ENCODE results near the gene ADCYAP1R1. TPM values are rescaled to one million over a fixed set of nuclear protein-coding genes. Genes with fewer than 3 reads are reported as not detected.

The ADCYAP1R1 gene
- polyA plus RNA-seq, 4 donors, result under 0.01 to 4.4 (median 0.84) TPM; not detected in 1

DNA sequence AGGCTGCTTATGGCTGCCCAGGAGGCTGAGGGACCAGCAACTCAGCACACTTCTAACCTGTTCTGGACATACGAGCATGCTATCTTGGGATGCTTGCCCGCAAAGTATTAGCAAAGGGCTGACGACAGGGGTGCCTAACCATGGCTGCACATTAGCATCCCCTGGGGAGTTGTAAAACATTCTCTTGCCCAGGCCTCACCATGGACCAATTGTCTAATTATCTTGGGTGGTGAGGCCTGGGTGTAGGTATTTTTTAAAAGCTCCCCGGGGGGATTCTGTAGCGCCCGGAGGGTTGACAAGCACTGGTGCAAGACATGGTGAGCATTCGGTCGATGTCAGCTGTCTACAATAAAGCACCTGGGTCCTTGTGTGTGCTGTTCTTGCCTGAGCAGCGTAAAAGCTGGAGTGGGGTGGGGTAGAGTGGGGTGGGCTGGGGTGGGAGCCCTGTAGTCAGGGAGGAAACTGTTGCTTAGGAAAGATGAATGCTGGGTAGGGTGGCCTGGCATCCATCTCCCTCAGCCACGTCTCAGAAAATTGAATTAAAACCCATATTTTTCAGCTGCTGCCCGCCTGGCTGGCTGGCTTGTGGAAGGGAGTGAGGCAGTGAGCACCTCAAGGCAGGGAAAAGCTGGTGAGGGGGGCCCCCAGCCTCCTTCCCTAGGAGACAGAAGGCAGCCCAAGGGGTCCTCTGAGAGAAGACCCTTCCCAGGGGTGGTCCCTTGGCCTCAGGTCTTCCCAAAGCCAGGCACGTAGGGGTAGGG is 2.9 kb upstream of the ADCYAP1R1 start:
- FAIRE-seq, result no peak

DNA sequence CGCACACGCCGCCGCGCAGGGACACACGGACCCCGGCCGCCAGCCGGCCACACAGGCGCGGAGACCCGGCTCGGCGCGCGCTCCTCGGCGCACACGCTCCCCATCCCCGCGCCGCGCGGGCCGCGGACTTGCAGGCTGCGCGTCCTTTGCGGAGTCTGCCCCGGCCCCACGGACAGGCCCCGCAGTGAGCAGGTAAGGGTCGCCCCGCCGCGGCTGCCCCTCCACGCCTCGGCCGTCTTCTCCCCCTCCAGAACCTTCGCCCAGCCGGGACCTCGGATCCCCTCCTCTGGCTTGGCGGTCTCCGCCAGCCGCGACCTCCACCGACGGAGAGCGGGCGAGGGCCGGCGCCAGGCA is 356 bp downstream of the ADCYAP1R1 start:
- no peaks in the 10 kb centered on the region for H3K9me3 ChIP-seq (ENCODE audit: control insufficient read depth in 2 of 2, insufficient read depth in 1 of 2, low read depth in 1 of 2, low read length in 1 of 2)
- 2 to 8% (median 8%) methylated on average over 14 to 52 of the region's 52 CpGs for WGBS, 3 donors
- peak overlapping the region in 1 of 3 donors; percentile 43 for H3K4me3 ChIP-seq (ENCODE audit: low read depth in 1 of 3, low read length in 3 of 3)
- FAIRE-seq (no peak), DNase-seq (peak in 1 of 2 donors; percentile 6)
- no peaks in the 10 kb centered on the region for H3K36me3 ChIP-seq (ENCODE audit: control insufficient read depth in 3 of 3, insufficient read depth in 2 of 3, low read depth in 1 of 3, low read length in 3 of 3)
- H3K27ac ChIP-seq (ENCODE audit: low read depth in 1 of 3, low read length in 2 of 3), result no peak overlapping the region
- H3K4me1 ChIP-seq (ENCODE audit: control insufficient read depth in 3 of 3, insufficient read depth in 2 of 3, low read depth in 1 of 3, low read length in 2 of 3), result no peaks in the 10 kb centered on the region
- peaks cover 6 to 64% (median 24%) of the 10 kb centered on the region in 3 donors for H3K27me3 ChIP-seq (ENCODE audit: control insufficient read depth in 3 of 3, insufficient read depth in 3 of 3, low read length in 3 of 3)

More for the DNA sequence above, 2.9 kb upstream of the ADCYAP1R1 start:
- Histone ChIP-seq H3K27ac (ENCODE audit: low read depth in 1 of 3, low read length in 2 of 3) (no peak overlapping the region), H3K9me3 (ENCODE audit: control insufficient read depth in 2 of 2, insufficient read depth in 1 of 2, low read depth in 1 of 2, low read length in 1 of 2) (no peaks in the 10 kb centered on the region), H3K36me3 (ENCODE audit: control insufficient read depth in 3 of 3, insufficient read depth in 2 of 3, low read depth in 1 of 3, low read length in 3 of 3) (no peaks in the 10 kb centered on the region), H3K4me1 (ENCODE audit: control insufficient read depth in 3 of 3, insufficient read depth in 2 of 3, low read depth in 1 of 3, low read length in 2 of 3) (no peaks in the 10 kb centered on the region), H3K27me3 (ENCODE audit: control insufficient read depth in 3 of 3, insufficient read depth in 3 of 3, low read length in 3 of 3) (peaks cover 4 to 50% (median 23%) of the 10 kb centered on the region in 3 donors), H3K4me3 (ENCODE audit: low read depth in 1 of 3, low read length in 3 of 3) (no peak overlapping the region)
- 63 to 80% (median 65%) methylated on average over 12 of the region's 12 CpGs for WGBS, 3 donors
- DNase-seq, result no peak

DNA sequence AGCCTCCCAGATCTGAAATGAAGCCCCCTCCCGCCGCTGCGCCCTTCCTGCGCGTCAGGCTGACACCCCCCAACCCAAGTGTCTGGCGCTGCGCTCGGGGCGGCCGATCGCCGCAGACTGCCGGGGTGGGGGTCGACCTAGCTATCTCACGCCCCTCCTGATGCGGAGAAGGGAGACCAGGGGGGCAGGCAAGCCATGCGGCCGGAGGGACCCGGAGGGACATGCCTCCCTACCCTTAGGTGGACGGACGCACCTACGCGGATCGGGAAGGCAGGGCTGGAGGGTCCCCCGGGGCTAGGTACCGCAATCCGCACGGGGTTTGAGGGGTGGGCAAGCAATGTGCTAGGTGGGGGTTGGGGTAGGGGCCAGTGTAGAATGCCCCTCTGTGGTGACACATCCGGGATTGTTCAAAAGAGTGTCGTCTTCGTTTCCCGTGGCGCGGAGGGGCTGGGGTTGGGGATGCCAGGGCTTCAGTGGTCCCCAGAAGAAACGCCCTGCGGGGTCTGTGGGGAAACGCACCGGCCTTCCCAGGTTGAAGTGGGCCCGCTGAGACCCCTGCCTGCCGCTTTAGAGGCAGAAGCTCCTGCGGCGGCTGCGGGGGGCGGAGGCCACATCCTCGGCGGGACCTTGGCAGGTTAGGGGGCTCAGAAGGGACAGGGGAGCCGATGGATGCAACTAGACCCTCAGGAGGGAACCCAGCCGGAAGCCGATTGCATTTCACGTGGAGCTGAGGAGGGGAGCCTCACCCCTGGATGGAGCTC is 913 bp downstream of the ADCYAP1R1 start:
- no peak overlapping the region for H3K27ac ChIP-seq (ENCODE audit: low read depth in 1 of 3, low read length in 2 of 3)
- H3K4me3 ChIP-seq (ENCODE audit: low read depth in 1 of 3, low read length in 3 of 3), result peak overlapping the region in 1 of 3 donors; percentile 43
- WGBS, 3 donors, result 7 to 11% (median 10%) methylated on average over 44 to 50 of the region's 50 CpGs
- no peaks in the 10 kb centered on the region for H3K9me3 ChIP-seq (ENCODE audit: control insufficient read depth in 2 of 2, insufficient read depth in 1 of 2, low read depth in 1 of 2, low read length in 1 of 2)
- no peaks in the 10 kb centered on the region for H3K4me1 ChIP-seq (ENCODE audit: control insufficient read depth in 3 of 3, insufficient read depth in 2 of 3, low read depth in 1 of 3, low read length in 2 of 3)
- no peaks in the 10 kb centered on the region for H3K36me3 ChIP-seq (ENCODE audit: control insufficient read depth in 3 of 3, insufficient read depth in 2 of 3, low read depth in 1 of 3, low read length in 3 of 3)
- FAIRE-seq (no peak), DNase-seq (no peak)
- peaks cover 6 to 63% (median 24%) of the 10 kb centered on the region in 3 donors for H3K27me3 ChIP-seq (ENCODE audit: control insufficient read depth in 3 of 3, insufficient read depth in 3 of 3, low read length in 3 of 3)

DNA sequence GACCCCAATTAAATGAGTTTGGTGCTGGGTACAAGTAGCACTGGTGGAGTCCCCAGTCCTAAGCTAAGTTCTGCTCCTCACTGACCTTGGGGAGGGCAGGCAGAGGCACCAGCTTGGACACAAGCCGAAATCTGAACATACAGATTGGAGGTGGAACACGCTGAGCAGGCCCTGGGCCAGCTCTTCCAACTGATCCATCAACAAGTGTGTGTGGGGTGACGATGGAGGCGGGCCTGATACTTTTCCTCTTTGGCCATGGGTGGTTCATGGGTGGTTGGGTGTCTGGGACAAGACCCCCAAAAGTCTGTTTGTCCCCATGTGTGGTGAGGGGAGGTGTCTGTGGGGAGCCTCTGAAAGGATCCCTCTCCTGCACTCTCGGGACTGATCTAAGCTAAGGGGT is 1.9 kb downstream of the ADCYAP1R1 start:
- DNase-seq (no peak), FAIRE-seq (no peak)
- Histone ChIP-seq H3K36me3 (ENCODE audit: control insufficient read depth in 3 of 3, insufficient read depth in 2 of 3, low read depth in 1 of 3, low read length in 3 of 3) (no peaks in the 10 kb centered on the region), H3K4me3 (ENCODE audit: low read depth in 1 of 3, low read length in 3 of 3) (peak overlapping the region in 1 of 3 donors; percentile 43), H3K4me1 (ENCODE audit: control insufficient read depth in 3 of 3, insufficient read depth in 2 of 3, low read depth in 1 of 3, low read length in 2 of 3) (no peaks in the 10 kb centered on the region), H3K27me3 (ENCODE audit: control insufficient read depth in 3 of 3, insufficient read depth in 3 of 3, low read length in 3 of 3) (peaks cover 6 to 64% (median 24%) of the 10 kb centered on the region in 3 donors), H3K9me3 (ENCODE audit: control insufficient read depth in 2 of 2, insufficient read depth in 1 of 2, low read depth in 1 of 2, low read length in 1 of 2) (no peaks in the 10 kb centered on the region), H3K27ac (ENCODE audit: low read depth in 1 of 3, low read length in 2 of 3) (no peak overlapping the region)
- WGBS, 3 donors, result 80 to 90% (median 85%) methylated on average over 5 of the region's 5 CpGs

DNA sequence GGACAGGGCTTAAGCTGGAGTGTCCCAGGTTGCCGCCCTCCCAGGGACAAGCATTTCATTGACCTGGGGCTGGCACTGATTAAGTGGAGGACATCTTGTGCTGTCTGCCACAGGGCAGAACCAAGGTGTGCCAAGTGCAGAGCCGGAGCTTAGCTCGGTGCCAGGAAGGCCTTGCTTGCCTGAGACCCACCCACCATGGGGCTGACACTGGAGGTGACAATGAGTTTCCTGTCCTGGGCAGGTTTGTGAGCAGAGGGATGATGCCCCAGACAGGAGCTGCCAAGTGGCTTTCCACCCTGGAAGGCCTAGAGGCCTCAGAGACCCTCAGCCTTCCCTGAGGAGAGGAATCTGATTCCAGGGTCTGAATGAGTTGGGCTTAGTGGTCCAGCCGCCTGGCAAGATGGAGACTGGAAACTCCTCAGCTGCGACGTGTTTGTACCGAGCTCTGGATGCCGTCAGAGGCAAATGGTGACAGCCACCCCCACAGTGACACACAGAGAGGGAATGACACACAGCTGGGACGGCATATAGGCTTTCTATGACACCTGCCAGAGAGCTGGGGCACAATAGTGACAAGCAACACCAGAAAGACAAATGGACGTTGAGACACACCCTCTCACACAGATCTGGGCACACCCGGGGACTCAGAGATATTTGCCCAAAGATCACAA is 2.6 kb downstream of the ADCYAP1R1 start:
- H3K4me1 ChIP-seq (ENCODE audit: control insufficient read depth in 3 of 3, insufficient read depth in 2 of 3, low read depth in 1 of 3, low read length in 2 of 3), result no peaks in the 10 kb centered on the region
- no peak overlapping the region for H3K27ac ChIP-seq (ENCODE audit: low read depth in 1 of 3, low read length in 2 of 3)
- no peak overlapping the region for H3K4me3 ChIP-seq (ENCODE audit: low read depth in 1 of 3, low read length in 3 of 3)
- H3K9me3 ChIP-seq (ENCODE audit: control insufficient read depth in 2 of 2, insufficient read depth in 1 of 2, low read depth in 1 of 2, low read length in 1 of 2), result no peaks in the 10 kb centered on the region
- FAIRE-seq, result no peak
- H3K36me3 ChIP-seq (ENCODE audit: control insufficient read depth in 3 of 3, insufficient read depth in 2 of 3, low read depth in 1 of 3, low read length in 3 of 3), result no peaks in the 10 kb centered on the region
- 62 to 75% (median 63%) methylated on average over 11 of the region's 11 CpGs for WGBS, 3 donors
- H3K27me3 ChIP-seq (ENCODE audit: control insufficient read depth in 3 of 3, insufficient read depth in 3 of 3, low read length in 3 of 3), result peaks cover 6 to 67% (median 24%) of the 10 kb centered on the region in 3 donors
- DNase-seq, result no peak

DNA sequence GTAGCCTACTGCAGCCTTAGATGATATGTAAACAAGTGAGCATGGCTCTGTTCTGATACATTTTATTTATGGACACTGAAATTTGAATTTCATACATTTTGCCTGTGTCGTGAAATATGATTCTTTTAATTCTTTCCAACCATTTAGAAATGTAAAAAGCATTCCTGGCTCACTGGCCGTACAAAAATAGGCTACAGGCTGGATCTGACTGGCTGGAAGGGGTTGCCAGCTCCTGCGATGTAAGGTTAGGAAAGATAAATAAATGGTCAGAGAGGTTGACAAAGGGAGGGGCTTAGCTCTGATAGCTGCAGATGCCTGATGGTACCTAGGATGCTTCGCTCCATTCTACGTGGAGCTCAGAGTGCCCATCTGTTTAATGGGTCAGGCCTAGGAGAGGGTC is 3.4 kb downstream of the ADCYAP1R1 start:
- no peaks in the 10 kb centered on the region for H3K4me1 ChIP-seq (ENCODE audit: control insufficient read depth in 3 of 3, insufficient read depth in 2 of 3, low read depth in 1 of 3, low read length in 2 of 3)
- no peak overlapping the region for H3K27ac ChIP-seq (ENCODE audit: low read depth in 1 of 3, low read length in 2 of 3)
- H3K4me3 ChIP-seq (ENCODE audit: low read depth in 1 of 3, low read length in 3 of 3), result no peak overlapping the region
- H3K9me3 ChIP-seq (ENCODE audit: control insufficient read depth in 2 of 2, insufficient read depth in 1 of 2, low read depth in 1 of 2, low read length in 1 of 2), result no peaks in the 10 kb centered on the region
- H3K27me3 ChIP-seq (ENCODE audit: control insufficient read depth in 3 of 3, insufficient read depth in 3 of 3, low read length in 3 of 3), result peaks cover 6 to 61% (median 24%) of the 10 kb centered on the region in 3 donors
- no peak for FAIRE-seq
- no peaks in the 10 kb centered on the region for H3K36me3 ChIP-seq (ENCODE audit: control insufficient read depth in 3 of 3, insufficient read depth in 2 of 3, low read depth in 1 of 3, low read length in 3 of 3)
- no peak for DNase-seq
- 54 to 65% (median 60%) methylated on average over 5 of the region's 5 CpGs for WGBS, 3 donors

DNA sequence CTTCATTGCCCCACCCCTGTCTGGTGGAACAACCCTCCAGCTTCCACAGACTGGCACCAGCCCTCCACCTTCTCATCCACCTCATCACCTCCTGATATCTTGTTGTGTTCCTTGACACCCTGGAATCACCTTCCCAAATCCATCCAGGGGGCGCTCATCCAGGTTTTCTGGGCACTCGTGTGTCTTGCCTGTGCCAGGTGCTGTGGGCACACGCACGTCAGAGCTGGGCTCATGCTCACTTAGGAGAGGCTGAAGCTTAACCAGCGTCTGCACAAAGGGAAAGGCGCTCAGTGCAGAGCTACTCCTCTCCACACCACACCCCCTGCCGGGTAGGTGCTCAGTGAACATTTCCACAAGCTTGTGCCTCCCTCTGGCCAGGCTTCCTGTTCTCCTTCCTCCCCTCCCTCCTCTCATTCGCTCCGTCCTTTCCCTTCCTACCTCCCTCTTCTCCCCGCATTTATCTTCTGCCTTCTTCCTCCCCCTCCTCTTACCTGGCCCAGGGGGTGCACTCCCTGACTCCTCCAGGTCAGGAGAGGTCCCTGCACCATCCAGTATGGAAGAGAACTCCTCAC is 4.8 kb downstream of the ADCYAP1R1 start:
- FAIRE-seq, result no peak
- no peak overlapping the region for H3K4me3 ChIP-seq (ENCODE audit: low read depth in 1 of 3, low read length in 3 of 3)
- peaks cover 5 to 52% (median 21%) of the 10 kb centered on the region in 3 donors for H3K27me3 ChIP-seq (ENCODE audit: control insufficient read depth in 3 of 3, insufficient read depth in 3 of 3, low read length in 3 of 3)
- H3K27ac ChIP-seq (ENCODE audit: low read depth in 1 of 3, low read length in 2 of 3), result no peak overlapping the region
- H3K4me1 ChIP-seq (ENCODE audit: control insufficient read depth in 3 of 3, insufficient read depth in 2 of 3, low read depth in 1 of 3, low read length in 2 of 3), result no peaks in the 10 kb centered on the region
- H3K9me3 ChIP-seq (ENCODE audit: control insufficient read depth in 2 of 2, insufficient read depth in 1 of 2, low read depth in 1 of 2, low read length in 1 of 2), result no peaks in the 10 kb centered on the region
- WGBS, 3 donors, result 39 to 62% (median 42%) methylated on average over 10 of the region's 10 CpGs
- H3K36me3 ChIP-seq (ENCODE audit: control insufficient read depth in 3 of 3, insufficient read depth in 2 of 3, low read depth in 1 of 3, low read length in 3 of 3), result no peaks in the 10 kb centered on the region
- DNase-seq, result peak in 1 of 2 donors; percentile 11

DNA sequence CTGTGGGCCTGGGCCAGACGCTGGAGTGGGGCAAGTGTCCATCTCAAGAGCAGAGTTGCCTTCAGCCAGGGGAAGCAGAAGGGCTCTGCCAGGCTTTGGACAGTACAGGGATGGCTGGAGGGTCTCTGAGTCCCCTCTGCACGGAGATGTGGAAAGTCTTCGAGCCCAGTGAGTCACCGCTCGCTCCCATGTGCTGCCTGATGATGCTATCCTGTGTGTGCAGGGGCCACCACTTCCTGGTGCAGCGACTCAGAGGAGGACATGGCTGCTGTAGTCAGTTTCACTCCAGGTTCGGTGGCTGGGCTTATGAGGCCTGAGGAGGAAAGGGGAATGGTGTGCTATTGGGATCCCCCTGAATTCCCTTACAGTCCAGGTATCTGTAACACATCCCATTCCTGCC is 6.0 kb downstream of the ADCYAP1R1 start:
- FAIRE-seq (no peak), DNase-seq (no peak)
- 70 to 73% (median 72%) methylated on average over 7 of the region's 7 CpGs for WGBS, 3 donors
- Histone ChIP-seq H3K27me3 (ENCODE audit: control insufficient read depth in 3 of 3, insufficient read depth in 3 of 3, low read length in 3 of 3) (peaks cover 2 to 45% (median 14%) of the 10 kb centered on the region in 3 donors), H3K27ac (ENCODE audit: low read depth in 1 of 3, low read length in 2 of 3) (no peak overlapping the region), H3K4me1 (ENCODE audit: control insufficient read depth in 3 of 3, insufficient read depth in 2 of 3, low read depth in 1 of 3, low read length in 2 of 3) (no peaks in the 10 kb centered on the region), H3K9me3 (ENCODE audit: control insufficient read depth in 2 of 2, insufficient read depth in 1 of 2, low read depth in 1 of 2, low read length in 1 of 2) (no peaks in the 10 kb centered on the region), H3K4me3 (ENCODE audit: low read depth in 1 of 3, low read length in 3 of 3) (no peak overlapping the region), H3K36me3 (ENCODE audit: control insufficient read depth in 3 of 3, insufficient read depth in 2 of 3, low read depth in 1 of 3, low read length in 3 of 3) (no peaks in the 10 kb centered on the region)

Data from small intestine (tissue), 7 donors.